Measurements from ENCODE around the gene TRMT1L. TPM values are rescaled to one million over a fixed set of nuclear protein-coding genes. Genes with fewer than 3 reads are reported as not detected.

TRMT1L gene
- total and polyA plus RNA-seq, 2 of the 8 experiments (the other 6 are each of a cell fraction or from before 2014, with no cell fraction given), result 13.8 to 22.3 TPM

DNA sequence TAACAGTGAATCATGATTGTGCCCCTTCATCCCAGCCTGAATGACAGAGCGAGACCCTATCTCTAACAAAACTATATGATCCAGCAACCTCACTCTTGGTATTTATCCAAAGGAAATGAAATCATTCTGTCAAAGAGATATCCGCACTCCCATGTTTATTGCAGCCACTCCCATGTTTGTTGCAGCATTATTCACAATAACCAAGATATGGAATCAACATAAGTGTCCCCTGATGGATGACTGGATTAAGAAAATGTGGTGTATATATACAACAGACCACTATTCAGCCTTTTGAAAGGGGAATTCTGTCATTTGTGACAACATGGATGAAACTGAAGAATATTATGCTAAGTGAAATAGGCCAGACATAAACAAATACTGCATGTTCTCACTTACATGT, 44.4 kb downstream of the TRMT1L start (continued):
- TF ChIP-seq, protein P1, sequence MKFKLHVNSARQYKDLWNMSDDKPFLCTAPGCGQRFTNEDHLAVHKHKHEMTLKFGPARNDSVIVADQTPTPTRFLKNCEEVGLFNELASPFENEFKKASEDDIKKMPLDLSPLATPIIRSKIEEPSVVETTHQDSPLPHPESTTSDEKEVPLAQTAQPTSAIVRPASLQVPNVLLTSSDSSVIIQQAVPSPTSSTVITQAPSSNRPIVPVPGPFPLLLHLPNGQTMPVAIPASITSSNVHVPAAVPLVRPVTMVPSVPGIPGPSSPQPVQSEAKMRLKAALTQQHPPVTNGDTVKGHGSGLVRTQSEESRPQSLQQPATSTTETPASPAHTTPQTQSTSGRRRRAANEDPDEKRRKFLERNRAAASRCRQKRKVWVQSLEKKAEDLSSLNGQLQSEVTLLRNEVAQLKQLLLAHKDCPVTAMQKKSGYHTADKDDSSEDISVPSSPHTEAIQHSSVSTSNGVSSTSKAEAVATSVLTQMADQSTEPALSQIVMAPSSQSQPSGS (IDR thresholded peaks at IDR 0.05; ENCODE audit: low read length), result no peak
- TF ChIP-seq SAP30 (IDR thresholded peaks at IDR 0.05; ENCODE audit: insufficient read depth, insufficient replicate concordance, low read length), result no peak

All from H1 (cell line).